GM18508 (cell line): Measurements from ENCODE around the gene ATL3.
"Not testable (repeated sequence)": the region's sequence is repeated elsewhere in the genome, so short reads cannot be mapped to it uniquely, and the experiment has no call there.

Source experiments
- ATAC-seq: cut with Tn5 transposase; IDR thresholded peaks from one replicate; pipeline ENCODE4 v1.9.1; 2021; ENCODE audit warnings: moderate number of reproducible peaks; ENCODE audit not compliant: insufficient read depth, unreplicated experiment

ATL3 gene

GRCh38 chr11:63598556-63598955, 72.6 kb downstream of the ATL3 start:
- no peak for ATAC-seq

- no peak for ATAC-seq
Measured at GRCh38 chr11:63595296-63595695, 75.9 kb downstream of the ATL3 start.

GRCh38 chr11:63592975-63593395, 78.2 kb downstream of the ATL3 start:
- ATAC-seq, result no peak

- ATAC-seq, result no peak
Measured at GRCh38 chr11:63590024-63590788, 81.0 kb downstream of the ATL3 start.

- no peak for ATAC-seq
Measured at GRCh38 chr11:63589000-63589399, 82.2 kb downstream of the ATL3 start.

- no peak for ATAC-seq
Measured at GRCh38 chr11:63586451-63587166, 84.6 kb downstream of the ATL3 start.

DNA sequence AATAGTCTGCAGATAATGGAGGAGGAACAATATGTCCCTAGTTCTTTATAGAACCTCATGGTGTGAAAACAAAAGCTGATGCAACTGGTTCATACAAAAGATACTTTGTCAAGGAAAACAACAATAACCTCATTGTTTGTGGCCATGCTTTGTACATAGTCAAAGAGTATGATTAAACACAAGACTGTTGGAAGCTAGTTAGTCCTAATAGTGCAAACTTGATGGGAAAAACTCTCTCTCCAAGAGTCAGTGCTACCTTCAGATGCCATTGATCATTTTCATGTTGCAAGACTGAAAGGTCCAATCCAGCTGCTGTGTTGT, 87.9 kb downstream of the ATL3 start:
- ATAC-seq, result no peak

- ATAC-seq, result not testable (repeated sequence)
Measured at GRCh38 chr11:63581224-63581623, 90.0 kb downstream of the ATL3 start.

GRCh38 chr11:63578882-63579281, 92.3 kb downstream of the ATL3 start:
- not testable (repeated sequence) for ATAC-seq

DNA sequence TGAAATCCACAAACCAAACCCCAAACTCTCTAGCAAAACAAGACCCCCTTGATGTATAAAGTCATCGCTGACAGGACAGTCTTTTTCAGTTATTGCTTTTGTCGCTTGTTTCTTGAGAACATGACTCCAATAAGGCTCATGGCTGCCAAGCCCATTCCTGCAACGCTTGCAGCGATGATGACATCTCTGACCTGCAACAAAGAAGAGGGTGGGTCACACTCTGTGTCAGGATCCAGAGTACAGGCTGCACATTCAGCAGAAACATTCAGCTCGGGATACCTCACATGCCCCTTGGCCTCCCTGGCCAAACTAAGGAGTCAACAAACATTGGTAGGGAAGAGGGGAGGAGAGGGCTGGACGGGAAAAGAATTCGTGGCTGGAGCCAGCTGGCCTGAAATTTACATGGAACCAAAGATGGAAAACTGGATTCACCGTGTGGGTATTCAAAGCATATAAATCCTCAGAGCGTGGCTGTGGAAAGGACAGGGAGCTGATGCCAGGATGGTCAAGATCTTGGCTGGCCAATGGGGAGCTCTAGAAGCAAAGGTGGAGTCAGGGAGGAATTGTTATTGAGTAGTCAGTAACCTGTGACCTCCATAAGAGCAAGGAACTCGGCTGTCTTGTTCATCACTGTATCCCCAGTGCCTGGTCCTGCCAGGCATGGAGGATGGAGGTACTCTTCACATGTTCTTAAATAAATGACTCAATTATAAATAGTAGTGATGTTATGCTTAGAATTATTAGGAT, 96.1 kb downstream of the ATL3 start:
- ATAC-seq, result no peak
